NB4 (cell line): ENCODE results near the gene CNN2.

Experiments used
- POLR2A ChIP-seq: IDR thresholded peaks from 2 replicates; pipeline ENCODE4 v1.6.1; 2011; ENCODE audit warnings: mild to moderate bottlenecking; ENCODE audit not compliant: insufficient read length; ENCODE audit errors: extremely low read depth
- TF ChIP-seq, protein P1 (sequence below): IDR thresholded peaks from one replicate; pipeline ENCODE4 v1.5.1; 2012; ENCODE audit warnings: low read depth, low read length

DNA sequence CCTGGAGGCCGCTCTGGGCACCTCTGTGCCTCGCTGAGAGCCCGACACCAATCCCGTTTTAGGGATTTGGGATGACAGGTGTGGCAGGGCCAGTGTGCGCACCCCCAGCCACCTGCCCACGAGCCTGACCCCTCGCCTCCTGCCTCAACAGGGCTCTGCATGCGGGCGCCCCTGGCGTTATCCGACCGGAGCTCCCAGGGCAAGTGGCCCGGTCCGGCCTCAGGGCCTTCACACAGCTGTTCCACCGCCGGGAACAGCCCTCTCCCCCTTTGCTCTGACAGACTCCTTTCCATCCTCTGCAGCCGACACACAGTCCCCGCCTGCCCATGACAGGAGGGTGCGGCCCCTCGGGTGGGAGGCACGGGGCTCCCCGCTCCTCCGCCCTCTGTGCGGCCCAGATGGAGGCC lies 49.3 kb upstream of the CNN2 start:
- TF ChIP-seq, protein P1, sequence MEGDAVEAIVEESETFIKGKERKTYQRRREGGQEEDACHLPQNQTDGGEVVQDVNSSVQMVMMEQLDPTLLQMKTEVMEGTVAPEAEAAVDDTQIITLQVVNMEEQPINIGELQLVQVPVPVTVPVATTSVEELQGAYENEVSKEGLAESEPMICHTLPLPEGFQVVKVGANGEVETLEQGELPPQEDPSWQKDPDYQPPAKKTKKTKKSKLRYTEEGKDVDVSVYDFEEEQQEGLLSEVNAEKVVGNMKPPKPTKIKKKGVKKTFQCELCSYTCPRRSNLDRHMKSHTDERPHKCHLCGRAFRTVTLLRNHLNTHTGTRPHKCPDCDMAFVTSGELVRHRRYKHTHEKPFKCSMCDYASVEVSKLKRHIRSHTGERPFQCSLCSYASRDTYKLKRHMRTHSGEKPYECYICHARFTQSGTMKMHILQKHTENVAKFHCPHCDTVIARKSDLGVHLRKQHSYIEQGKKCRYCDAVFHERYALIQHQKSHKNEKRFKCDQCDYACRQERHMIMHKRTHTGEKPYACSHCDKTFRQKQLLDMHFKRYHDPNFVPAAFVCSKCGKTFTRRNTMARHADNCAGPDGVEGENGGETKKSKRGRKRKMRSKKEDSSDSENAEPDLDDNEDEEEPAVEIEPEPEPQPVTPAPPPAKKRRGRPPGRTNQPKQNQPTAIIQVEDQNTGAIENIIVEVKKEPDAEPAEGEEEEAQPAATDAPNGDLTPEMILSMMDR: no peak
- no peak for TF ChIP-seq POLR2A
